HEK293 (cell line): ENCODE data around the gene MLH1.

Source experiments
- CTCF ChIA-PET: fragments of 350-600 bp; formaldehyde crosslinking; extraction: SDS; loops from one replicate; lab custom pipeline; 2021; ENCODE audit warnings: antibody characterized with exemption; lab: Yijun Ruan, JAX
- POLR2A ChIA-PET: fragments of 300-600 bp; formaldehyde crosslinking; extraction: SDS; loops from one replicate; lab custom pipeline; 2020; ENCODE audit warnings: antibody characterized with exemption, inconsistent platforms; lab: Yijun Ruan, JAX
- H3K27ac ChIP-seq: fragments of 200-500 bp; sonication (Bioruptor generic); 2 replicates; pipeline ENCODE4 v1.5.1; 2014; ENCODE audit warnings: low read depth, low read length, control low read depth, inconsistent platforms; ENCODE audit errors: extremely low read depth
- H3K36me3 ChIP-seq, 2 experiments: fragments of 200-500 bp in 1 of 2; sonication (Bioruptor generic) in 1 of 2; 1 replicate in 1 of 2; 2 replicates in 1 of 2; pipeline ENCODE4 v1.5.1; 2014 to 2017; ENCODE audit warnings: inconsistent platforms in 2 of 2, low read length in 2 of 2; ENCODE audit not compliant: control insufficient read depth in 2 of 2, insufficient read depth in 1 of 2
- H3K4me1 ChIP-seq: fragments of 200-500 bp; sonication (Bioruptor generic); 2 replicates; pipeline ENCODE4 v1.5.1; 2014; ENCODE audit warnings: mild to moderate bottlenecking, low read length, inconsistent platforms; ENCODE audit not compliant: control insufficient read depth, insufficient read depth
- H3K4me3 ChIP-seq: 2 replicates; pipeline ENCODE4 v1.5.1; 2011; ENCODE audit warnings: low read depth, mild to moderate bottlenecking, control low read depth, low read length, moderate library complexity
- H3K9me3 ChIP-seq: fragments of 200-500 bp; sonication (Bioruptor generic); 2 replicates; pipeline ENCODE4 v1.5.1; 2014; ENCODE audit warnings: low read depth, low read length, inconsistent platforms; ENCODE audit not compliant: control insufficient read depth, insufficient read depth
- ELK4 ChIP-seq: IDR thresholded peaks from 2 replicates; pipeline ENCODE4 v1.6.1; 2011; ENCODE audit warnings: mild to moderate bottlenecking, low read depth, low read length, borderline replicate concordance
- GLIS1 ChIP-seq: fragments of 450-650 bp; formaldehyde crosslinking; IDR thresholded peaks from 2 replicates; pipeline ENCODE4 v1.5.1; 2016; ENCODE audit warnings: missing biosample characterization, missing genetic modification characterization
- KLF9 ChIP-seq: fragments of 450-650 bp; formaldehyde crosslinking; IDR thresholded peaks from 2 replicates; pipeline ENCODE4 v1.5.1; 2016; ENCODE audit warnings: missing biosample characterization, missing genetic modification characterization, low read depth
- PATZ1 ChIP-seq: fragments of 450-650 bp; formaldehyde crosslinking; IDR thresholded peaks from 2 replicates; pipeline ENCODE4 v1.5.1; 2016; ENCODE audit warnings: missing biosample characterization, missing genetic modification characterization
- YY1 ChIP-seq: fragments of 450-650 bp; formaldehyde crosslinking; IDR thresholded peaks from 2 replicates; pipeline ENCODE4 v1.5.1; 2018; ENCODE audit warnings: missing biosample characterization, missing genetic modification characterization
- ZIC2 ChIP-seq: fragments of 450-650 bp; formaldehyde crosslinking; IDR thresholded peaks from 2 replicates; pipeline ENCODE4 v1.5.1; 2016; ENCODE audit warnings: missing biosample characterization, missing genetic modification characterization
- ZNF114 ChIP-seq: fragments of 450-650 bp; formaldehyde crosslinking; IDR thresholded peaks from 2 replicates; pipeline ENCODE4 v1.5.0; 2017; ENCODE audit warnings: missing biosample characterization, missing genetic modification characterization
- ZNF274 ChIP-seq, 2 experiments: fragments of 200-500 bp in 1 of 2; fragments of 450-650 bp in 1 of 2; sonication (Bioruptor generic) in 1 of 2; formaldehyde crosslinking in 1 of 2; IDR thresholded peaks; 2 replicates each; pipeline versions ENCODE4 v1.5.1 to v1.6.1; 2014 to 2016; ENCODE audit warnings: borderline replicate concordance in 1 of 2, inconsistent platforms in 1 of 2, low read length in 1 of 2, missing biosample characterization in 1 of 2, missing genetic modification characterization in 1 of 2
- ZNF426 ChIP-seq: fragments of 450-650 bp; formaldehyde crosslinking; IDR thresholded peaks from 2 replicates; pipeline ENCODE4 v1.5.1; 2017; ENCODE audit warnings: missing biosample characterization, missing genetic modification characterization, mild to moderate bottlenecking, inconsistent platforms, moderate library complexity
- ZNF561 ChIP-seq: fragments of 450-650 bp; IDR thresholded peaks from 2 replicates; pipeline ENCODE4 v1.5.1; 2018; ENCODE audit warnings: missing biosample characterization, missing genetic modification characterization, borderline replicate concordance
- ZNF600 ChIP-seq: fragments of 450-650 bp; formaldehyde crosslinking; IDR thresholded peaks from 2 replicates; pipeline ENCODE4 v1.5.1; 2016; ENCODE audit warnings: missing biosample characterization, missing genetic modification characterization
- ZNF623 ChIP-seq: fragments of 450-650 bp; formaldehyde crosslinking; IDR thresholded peaks from 2 replicates; pipeline ENCODE4 v1.5.1; 2016; ENCODE audit warnings: missing biosample characterization, missing genetic modification characterization
- ZNF654 ChIP-seq: fragments of 450-650 bp; formaldehyde crosslinking; IDR thresholded peaks from 2 replicates; pipeline ENCODE4 v1.5.1; 2016; ENCODE audit warnings: low read depth, missing biosample characterization, missing genetic modification characterization
- ZNF747 ChIP-seq: fragments of 450-650 bp; formaldehyde crosslinking; IDR thresholded peaks from 2 replicates; pipeline ENCODE4 v1.5.1; 2016; ENCODE audit warnings: missing biosample characterization, missing genetic modification characterization
- ZNF792 ChIP-seq: fragments of 450-650 bp; formaldehyde crosslinking; IDR thresholded peaks from 2 replicates; pipeline ENCODE4 v1.5.1; 2016; ENCODE audit warnings: missing biosample characterization, missing genetic modification characterization

MLH1 gene

DNA sequence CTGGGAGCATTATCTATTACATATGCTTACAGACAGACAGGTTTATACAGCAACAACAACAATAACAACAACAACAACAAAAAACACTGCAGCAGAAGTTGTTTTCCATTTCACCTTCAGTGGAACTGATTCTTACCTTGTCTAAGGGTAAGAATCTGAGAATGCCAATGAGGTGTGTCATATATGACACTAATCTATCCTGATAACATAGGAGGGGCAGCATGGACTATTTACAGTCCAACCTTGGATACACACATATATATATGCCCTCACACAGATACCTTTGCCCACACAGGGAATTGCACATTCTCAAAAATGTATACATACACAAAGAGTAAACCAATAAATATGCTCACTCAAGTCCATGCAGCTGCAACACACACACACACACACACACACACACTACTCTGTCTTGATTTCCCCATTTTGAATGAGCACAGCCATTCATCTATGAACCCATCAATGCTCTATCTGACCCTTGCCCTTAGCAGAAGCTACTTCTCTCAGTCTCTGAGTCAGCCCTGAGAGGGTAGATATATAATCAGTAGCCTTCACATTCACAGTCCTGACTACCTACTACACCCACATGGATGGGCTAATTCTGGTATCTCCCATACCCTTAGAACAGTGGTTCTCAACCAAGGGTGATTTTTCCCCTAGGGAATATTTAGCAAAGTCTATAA, 38.7 kb upstream of the MLH1 start (continued):
- TF ChIP-seq ZNF114 (tag by site-specific recombination) (no peak), ZIC2 (no peak), ZNF654 (no peak), ZNF274 (IDR thresholded peaks at IDR 0.05; ENCODE audit: low read length) (no peak), ZNF274 (tag by site-specific recombination; IDR thresholded peaks at IDR 0.05; ENCODE audit: borderline replicate concordance) (no peak)

DNA sequence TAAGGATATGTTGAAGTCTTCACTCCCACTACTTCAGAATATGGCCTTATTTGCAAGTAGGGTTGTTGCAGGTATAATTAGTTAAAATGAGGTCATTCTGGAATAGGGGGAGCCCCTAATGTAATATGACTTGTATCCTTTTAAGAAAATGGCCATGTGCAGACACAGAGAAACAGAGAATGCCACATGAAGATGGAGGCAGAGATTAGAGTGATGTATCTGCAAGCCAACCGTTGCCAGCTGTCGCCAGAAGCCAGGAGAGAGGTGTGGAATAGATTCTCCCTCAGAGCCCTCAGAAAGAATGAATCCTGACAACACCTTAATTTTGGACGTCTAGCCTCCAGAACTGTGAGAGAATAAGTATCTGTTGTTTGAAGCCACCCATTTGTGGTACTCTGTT, 37.2 kb upstream of the MLH1 start:
- H3K36me3 ChIP-seq, result no peaks in the 10 kb centered on the region
- TF ChIP-seq ZNF747 (tag by site-specific recombination), result no peak
- no peak for TF ChIP-seq ZNF426 (tag by site-specific recombination)
- no peaks in the 10 kb centered on the region for H3K4me1 ChIP-seq
- H3K27ac ChIP-seq, result no peak overlapping the region
- CTCF ChIA-PET, result interaction anchor here (0.6 to 1.1 kb wide), 3 partner anchors 13 to 70 kb away, joined by 3 to 5 read pairs (median 3); no protein-coding TSS in a partner anchor
- POLR2A ChIA-PET, result no interaction called here
- H3K9me3 ChIP-seq, result no peaks in the 10 kb centered on the region
- no peak overlapping the region for H3K4me3 ChIP-seq

- Histone ChIP-seq H3K27ac (no peak overlapping the region), H3K9me3 (no peaks in the 10 kb centered on the region), H3K4me3 (no peak overlapping the region), H3K4me1 (no peaks in the 10 kb centered on the region), H3K36me3 (no peaks in the 10 kb centered on the region)
- POLR2A ChIA-PET, result no interaction called here
- TF ChIP-seq ZNF561 (no peak), GLIS1 (tag by site-specific recombination) (no peak), YY1 (tag by site-specific recombination) (no peak), ELK4 (no peak), ZNF274 (IDR thresholded peaks at IDR 0.05; ENCODE audit: low read length) (no peak), ZNF274 (tag by site-specific recombination; IDR thresholded peaks at IDR 0.05; ENCODE audit: borderline replicate concordance) (no peak), ZNF792 (tag by site-specific recombination) (no peak), ZNF600 (no peak), ZNF623 (tag by site-specific recombination) (no peak), KLF9 (tag by site-specific recombination) (no peak), PATZ1 (tag by site-specific recombination) (no peak)
- CTCF ChIA-PET, result interaction anchor here (0.6 to 2.1 kb wide), 4 partner anchors 22 to 224 kb away, joined by 3 to 9 read pairs (median 4); no protein-coding TSS in a partner anchor
These were observed 36.3 kb upstream of the MLH1 start for GRCh38 chr3:36957063-36957462.
